GM12892 (cell line): ENCODE measurements around the gene ESRRG.

ENCODE experiments used
- DNase-seq: peaks from one replicate; pipeline ENCODE4 v3.0.0; 2011; ENCODE audit not compliant: insufficient read length
- FAIRE-seq: peaks from 2 replicates; lab custom pipeline; 2011; peaks lifted over from hg19 to GRCh38; lab: Jason Lieb, UNC
- POLR2A ChIP-seq: IDR thresholded peaks from 2 replicates; pipeline ENCODE4 v1.6.1; 2011; ENCODE audit warnings: low read depth, low read length, control low read depth
- POLR2AphosphoS5 ChIP-seq: IDR thresholded peaks from 2 replicates; pipeline ENCODE4 v1.6.1; 2011; ENCODE audit warnings: low read depth, low read length, control low read depth
- TAF1 ChIP-seq: IDR thresholded peaks from 2 replicates; pipeline ENCODE4 v1.6.1; 2011; ENCODE audit warnings: low read depth, mild to moderate bottlenecking, control low read depth, low read length, borderline replicate concordance

The ESRRG gene

DNA sequence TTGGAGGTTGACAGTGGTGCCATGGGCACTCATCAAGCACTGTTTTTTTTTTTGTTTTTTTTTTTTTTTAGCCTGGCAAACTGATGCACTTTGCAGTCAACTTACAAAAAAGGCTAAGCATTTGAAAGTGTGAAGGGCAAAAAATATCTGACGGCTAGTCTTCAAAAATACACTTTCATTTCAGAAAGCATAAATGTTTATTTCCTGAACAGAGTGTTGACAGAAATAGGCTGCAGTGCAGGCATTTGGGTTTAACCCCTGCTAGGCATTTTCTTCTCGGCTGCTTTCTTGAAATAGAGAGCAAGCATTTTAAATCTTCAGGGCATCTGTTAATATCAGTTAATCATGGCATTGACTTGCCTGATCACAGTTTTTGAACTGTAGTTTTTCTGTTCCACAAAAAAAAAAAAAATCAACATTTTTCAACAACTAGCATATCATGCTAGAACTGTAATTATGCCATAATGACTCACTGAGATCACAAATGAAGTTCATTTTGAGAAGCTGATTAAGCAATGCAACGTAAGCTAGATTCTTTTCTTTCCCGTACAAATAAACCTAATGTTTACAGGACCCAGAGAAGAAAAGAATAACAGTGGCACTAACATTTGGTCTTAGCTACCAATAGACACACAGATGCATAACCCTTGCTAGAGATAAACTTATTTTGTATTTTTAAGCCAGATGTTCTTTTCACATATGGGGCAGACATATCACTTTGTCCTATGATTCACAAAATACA lies 199.6 kb downstream of the ESRRG start:
- no peak for TF ChIP-seq POLR2AphosphoS5
- FAIRE-seq (no peak), DNase-seq (no peak)

DNA sequence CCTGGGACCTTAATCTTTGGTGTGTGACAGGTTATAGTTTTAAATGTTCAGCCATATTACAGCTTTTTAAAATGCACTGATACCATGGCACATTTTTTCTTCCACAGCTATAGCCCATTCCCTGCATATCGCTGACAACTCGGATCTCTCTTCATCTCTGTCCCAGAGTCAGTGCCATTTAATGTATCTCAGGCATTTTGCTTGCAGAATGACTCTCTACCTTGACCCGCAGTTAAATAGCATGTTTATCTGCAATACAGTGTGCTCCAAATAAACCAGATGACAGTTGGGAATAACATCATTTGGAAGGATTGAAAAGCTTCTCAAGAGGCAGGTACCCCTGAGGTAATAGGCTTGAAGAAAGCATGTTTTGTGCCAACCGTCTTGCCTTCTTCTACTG lies 200.2 kb downstream of the ESRRG start:
- DNase-seq, result no peak
- FAIRE-seq, result peak; percentile 44
- TF ChIP-seq TAF1, result no peak
- no peak for TF ChIP-seq POLR2AphosphoS5
- no peak for TF ChIP-seq POLR2A

DNA sequence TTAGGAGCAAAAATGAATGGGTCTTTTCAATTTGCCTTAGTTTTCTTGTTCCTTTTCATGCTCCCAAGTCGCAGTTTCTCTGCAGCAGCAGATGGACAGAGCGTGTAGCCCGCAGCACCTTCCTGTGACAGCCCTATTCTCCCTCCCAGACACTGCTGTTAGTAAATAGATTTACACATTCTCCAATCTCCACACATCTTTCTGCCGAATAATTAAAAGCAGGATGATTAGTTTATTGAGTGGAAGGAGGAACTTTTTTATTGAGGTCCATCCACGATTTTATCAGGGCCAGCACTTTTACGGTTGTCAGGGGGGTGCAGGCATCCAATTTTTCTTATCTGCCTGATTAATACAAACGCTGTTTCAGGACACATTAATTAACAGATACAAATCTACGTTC lies 201.8 kb downstream of the ESRRG start:
- DNase-seq (no peak), FAIRE-seq (no peak)
- TF ChIP-seq POLR2AphosphoS5 (no peak), POLR2A (no peak), TAF1 (no peak)

DNA sequence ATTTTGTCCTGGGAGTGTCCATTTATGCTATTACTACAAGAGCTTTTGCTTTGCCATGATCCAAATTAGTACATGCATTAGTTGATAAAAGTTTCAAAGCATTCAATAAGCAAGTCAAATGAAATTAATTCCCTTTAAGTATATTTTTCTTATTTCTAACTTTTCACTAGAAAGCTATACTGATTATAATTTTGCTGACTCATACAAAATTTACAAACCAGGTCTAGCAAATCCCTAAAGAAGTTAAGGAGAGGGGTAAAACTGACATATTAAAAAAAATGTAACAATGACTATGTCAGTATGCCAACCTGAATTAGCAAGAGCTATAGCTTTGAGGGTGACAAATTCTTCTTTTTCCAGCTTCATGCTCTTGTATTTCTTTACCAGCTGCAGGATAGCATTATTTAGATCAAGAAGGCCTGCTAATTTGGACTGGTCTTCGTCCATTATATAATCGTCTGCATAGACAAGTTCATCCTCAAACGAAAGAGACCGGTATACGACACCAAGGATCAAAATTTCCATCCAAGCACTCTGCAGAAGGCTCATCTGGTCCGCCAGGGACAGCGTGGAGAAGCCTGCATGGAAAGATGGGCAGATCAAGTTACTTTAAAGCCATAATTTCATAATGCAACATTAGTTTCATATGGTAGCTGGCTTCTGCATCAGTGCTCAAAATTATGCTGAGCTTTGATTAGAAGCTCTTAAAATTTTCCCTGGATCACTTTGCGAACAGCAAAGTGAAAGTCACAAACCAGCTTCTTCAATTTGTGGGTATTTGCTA lies 204.2 kb downstream of the ESRRG start:
- DNase-seq (no peak), FAIRE-seq (no peak)
- TF ChIP-seq POLR2AphosphoS5, result no peak
- no peak for TF ChIP-seq POLR2A
- TF ChIP-seq TAF1, result no peak

DNA sequence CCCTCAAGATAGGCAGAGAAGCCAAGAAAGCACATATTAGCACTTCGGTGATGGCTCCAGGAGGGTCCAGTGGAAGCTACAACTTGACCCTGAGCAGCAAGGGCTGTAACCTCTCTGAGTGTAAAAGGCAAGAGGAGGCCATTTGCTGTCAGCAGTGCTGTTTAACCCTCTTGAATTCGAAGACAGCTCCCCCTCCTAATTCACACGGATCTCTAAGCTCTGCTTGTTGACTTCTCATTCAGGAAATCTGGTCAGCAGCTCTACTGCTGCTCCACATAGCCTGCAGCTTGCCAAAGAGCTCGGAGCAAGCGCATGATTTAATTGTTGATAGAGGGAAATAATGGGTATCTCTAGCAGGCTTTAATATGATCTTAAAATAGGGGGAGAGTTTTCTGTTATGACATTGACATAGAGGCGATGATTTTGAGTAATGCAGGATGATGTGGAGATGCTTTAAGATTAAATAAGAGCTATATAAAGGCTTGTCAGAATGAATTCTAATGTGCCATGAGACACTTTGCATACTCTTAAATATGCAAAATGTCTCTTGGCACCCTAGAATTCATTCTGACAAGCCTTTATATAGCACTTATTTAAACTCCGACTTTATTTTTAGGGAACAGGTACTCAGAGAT lies 220.6 kb downstream of the ESRRG start:
- no peak for FAIRE-seq
- no peak for DNase-seq
- TF ChIP-seq TAF1, result no peak
- TF ChIP-seq POLR2AphosphoS5, result no peak
- TF ChIP-seq POLR2A, result no peak

DNA sequence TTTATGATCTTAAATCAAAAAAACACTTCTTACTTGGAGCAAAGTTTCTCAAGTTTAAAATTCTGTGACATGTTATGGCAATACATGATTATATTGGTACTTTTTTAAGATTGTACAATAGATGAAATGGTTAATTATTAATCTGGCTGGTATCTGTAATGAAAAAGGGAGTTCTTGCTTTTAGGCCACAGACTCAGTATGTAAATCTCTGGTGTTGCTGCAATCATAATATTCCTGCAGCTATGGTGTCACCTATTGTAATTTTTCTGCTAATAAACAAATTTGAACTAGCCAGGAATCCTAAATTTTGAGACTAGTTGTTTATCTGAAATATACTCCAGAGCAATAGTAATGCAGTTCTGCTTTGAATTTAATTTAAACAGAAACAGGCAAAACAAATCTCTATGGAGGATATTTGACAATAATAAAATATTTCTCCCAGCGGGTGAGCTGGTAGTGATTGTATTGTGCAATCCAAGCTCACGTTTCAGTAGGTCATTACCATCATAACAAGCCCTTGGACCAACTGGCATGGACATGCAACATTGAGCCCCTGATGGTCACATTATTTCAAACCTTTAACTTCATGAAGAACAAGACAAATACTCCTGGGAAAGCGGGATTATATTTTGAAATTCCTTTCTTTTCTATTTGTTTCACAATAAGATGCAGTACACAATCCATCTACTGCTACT lies 222.8 kb downstream of the ESRRG start:
- DNase-seq, result no peak
- FAIRE-seq, result no peak
- TF ChIP-seq POLR2A, result no peak
- TF ChIP-seq POLR2AphosphoS5, result no peak
- TF ChIP-seq TAF1, result no peak

DNA sequence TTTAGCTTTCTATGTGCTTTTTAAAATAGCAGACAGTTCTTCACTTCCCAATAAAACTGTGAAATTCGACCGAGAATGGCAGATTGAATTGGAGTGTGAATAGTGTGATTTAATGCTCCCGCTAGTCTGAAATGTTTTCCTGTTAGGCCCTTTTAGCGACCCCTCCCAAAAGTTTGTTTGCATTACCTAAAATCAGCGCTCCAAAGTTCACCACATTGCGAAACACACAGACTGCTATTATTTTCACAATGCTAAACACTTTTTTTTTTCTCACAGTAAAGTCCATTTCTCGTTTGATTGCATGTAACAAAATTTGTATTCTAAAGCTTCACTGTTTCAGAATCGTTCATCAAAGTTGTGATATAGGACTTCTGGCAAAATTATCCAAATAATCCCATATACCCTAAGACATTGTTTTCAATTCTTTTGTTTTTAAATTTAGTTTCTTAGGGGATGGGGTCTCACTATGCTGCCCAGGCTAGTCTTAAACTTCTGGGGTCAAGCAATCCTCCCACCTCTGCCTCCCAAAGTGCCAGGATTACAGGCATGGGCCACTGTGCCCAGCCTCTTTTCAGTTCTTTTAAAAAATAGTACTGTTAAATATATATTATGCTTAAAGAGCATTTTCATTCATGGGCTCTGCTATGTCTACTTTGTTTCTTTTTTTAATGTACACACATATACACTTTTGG lies 223.5 kb downstream of the ESRRG start:
- FAIRE-seq (no peak), DNase-seq (no peak)
- TF ChIP-seq POLR2AphosphoS5 (no peak), POLR2A (no peak), TAF1 (no peak)

DNA sequence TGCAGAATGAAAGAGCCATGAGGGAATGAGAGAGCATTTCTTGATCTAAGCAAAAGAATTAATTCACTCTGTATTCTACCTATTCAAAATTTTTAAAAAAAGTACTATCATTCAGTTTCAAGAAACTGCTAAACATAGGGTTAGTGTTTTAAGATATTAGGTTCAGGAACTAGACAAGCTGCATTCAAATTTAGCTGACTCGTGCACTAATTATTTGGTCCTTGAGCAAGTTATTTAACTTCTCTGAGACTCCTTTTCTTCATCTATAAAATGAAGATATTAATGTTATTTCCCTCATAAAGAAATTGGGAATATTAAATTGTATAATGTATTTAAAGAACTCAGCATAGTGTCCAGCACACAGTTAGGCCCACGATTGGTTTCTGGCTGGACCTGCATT lies 225.0 kb downstream of the ESRRG start:
- FAIRE-seq (no peak), DNase-seq (no peak)
- no peak for TF ChIP-seq POLR2AphosphoS5
- no peak for TF ChIP-seq POLR2A
- TF ChIP-seq TAF1, result no peak

DNA sequence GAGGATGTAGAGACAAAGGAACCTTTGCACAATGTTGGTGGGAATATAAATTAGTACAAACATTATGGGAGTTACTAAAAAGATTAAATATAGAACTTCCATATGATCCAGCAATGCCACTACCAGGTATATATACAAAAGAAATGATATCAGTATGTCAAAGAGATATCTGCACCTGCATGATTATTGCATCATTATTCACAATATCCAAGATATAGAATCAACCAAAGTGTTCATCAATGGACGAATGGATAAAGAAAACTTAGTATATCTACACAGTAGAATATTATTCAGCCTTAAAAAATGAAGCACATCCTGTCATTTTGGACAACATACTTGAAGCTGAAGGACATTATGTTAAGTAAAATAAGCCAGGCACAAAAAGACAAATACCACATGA lies 238.2 kb downstream of the ESRRG start:
- DNase-seq (no peak), FAIRE-seq (no peak)
- no peak for TF ChIP-seq TAF1
- TF ChIP-seq POLR2A, result no peak
- TF ChIP-seq POLR2AphosphoS5, result no peak

DNA sequence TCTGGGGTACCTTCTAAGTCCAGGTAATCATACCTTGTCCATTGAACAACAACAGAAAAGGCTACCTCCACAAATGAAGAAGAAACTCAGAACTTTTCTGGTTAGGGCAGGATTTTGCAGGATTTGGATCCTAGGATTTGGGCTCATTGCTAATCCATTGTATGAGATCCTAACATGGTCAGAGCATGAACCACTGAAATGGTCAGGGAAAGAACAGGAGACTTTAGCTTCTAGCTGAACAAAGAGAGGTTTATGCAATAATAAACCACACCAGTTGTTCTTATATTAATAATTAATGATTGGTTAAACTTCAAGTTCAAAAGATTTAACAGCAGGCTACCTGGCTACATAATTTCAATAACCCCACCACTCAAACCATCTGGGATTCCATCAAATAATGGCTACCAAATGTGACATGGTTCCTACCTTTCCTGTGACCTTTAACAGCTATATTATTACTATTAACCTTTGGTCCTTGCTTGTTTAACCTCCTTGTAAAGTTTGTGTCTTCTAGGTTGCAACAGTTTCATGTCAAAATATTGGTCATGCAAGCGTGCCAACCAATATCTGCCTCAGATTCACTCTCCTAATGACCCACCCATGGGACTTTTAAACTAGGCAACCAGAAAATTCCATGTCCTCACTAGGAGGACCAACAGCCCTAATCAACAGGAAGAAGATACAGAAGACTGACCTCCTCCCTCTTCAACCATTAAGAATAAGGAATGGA lies 239.4 kb downstream of the ESRRG start:
- no peak for TF ChIP-seq POLR2AphosphoS5
- FAIRE-seq (no peak), DNase-seq (no peak)
